Measurements from ENCODE around the gene NCKAP1. TPM values are rescaled to one million over a fixed set of nuclear protein-coding genes. Genes with fewer than 3 reads are reported as not detected.

Gene NCKAP1
- total and polyA plus RNA-seq, 2 donors (not counting 3 experiments of a cell fraction or from before 2014, with no cell fraction given) = 49.4 to 130 TPM

GRCh38 chr2:182915369-182916326 lies 122.6 kb downstream of the NCKAP1 start:
- dilution Hi-C loops (cut with MboI; ENCODE audit: extremely low pct_ligation_motif_present, low sequenced_read_pairs) = no loop called here
- no peak for TF ChIP-seq MYC (IDR thresholded peaks at IDR 0.05; ENCODE audit: low read depth, low read length)
- no peak for TF ChIP-seq MAX (IDR thresholded peaks at IDR 0.05; ENCODE audit: insufficient read depth, insufficient read length)
- no peak for TF ChIP-seq EZH2 (IDR thresholded peaks at IDR 0.05; ENCODE audit: borderline replicate concordance, low read depth, low read length, severe bottlenecking)
- TF ChIP-seq JUN (IDR thresholded peaks at IDR 0.05; ENCODE audit: borderline replicate concordance, insufficient read depth, insufficient read length, low read depth) = peak; percentile 26
- TF ChIP-seq POLR2AphosphoS5 (IDR thresholded peaks at IDR 0.05; ENCODE audit: insufficient read depth, low read depth, low read length) = no peak
- TF ChIP-seq GATA2 (IDR thresholded peaks at IDR 0.05; ENCODE audit: insufficient read depth, insufficient read length, low read depth, low read length) = no peak
- TF ChIP-seq CTCF (IDR thresholded peaks at IDR 0.05; ENCODE audit: extremely low read depth in 1 of 2, insufficient read depth in 1 of 2, low read depth in 1 of 2, low read length in 2 of 2) = no peak
- peak; percentile 31 for TF ChIP-seq FOS (IDR thresholded peaks at IDR 0.05; ENCODE audit: borderline replicate concordance, insufficient read depth, low read length)
- TF ChIP-seq POLR2A (IDR thresholded peaks at IDR 0.05; ENCODE audit: low read depth, low read length) = no peak
- Histone ChIP-seq H3K4me2 (ENCODE audit: insufficient read depth, low read length) (no peak overlapping the region), H2AFZ (ENCODE audit: low read depth, low read length) (no peak overlapping the region), H3K9me3 (replicated peaks; ENCODE audit: control insufficient read depth, insufficient read depth, low read length) (no peaks in the 10 kb centered on the region), H3K27me3 (ENCODE audit: control insufficient read depth in 2 of 2, insufficient read depth in 2 of 2, low read length in 2 of 2) (no peaks in the 10 kb centered on the region), H3K36me3 (ENCODE audit: control insufficient read depth in 2 of 2, extremely low read depth in 1 of 2, insufficient read depth in 2 of 2, low read length in 2 of 2) (peaks cover 3 to 5% of the 10 kb centered on the region in 2 experiments), H4K20me1 (replicated peaks; ENCODE audit: control insufficient read depth, extremely low read depth, insufficient read depth, low read length) (peaks cover 2% of the 10 kb centered on the region), H3K4me1 (ENCODE audit: control insufficient read depth, extremely low read depth, insufficient read depth, low read length) (no peaks in the 10 kb centered on the region), H3K9ac (replicated peaks; ENCODE audit: extremely low read depth, insufficient read depth, low read length) (no peak overlapping the region), H3K27ac (ENCODE audit: insufficient read depth, low read depth, low read length) (no peak overlapping the region), H3K4me3 (replicated peaks in 1 of 3; ENCODE audit: insufficient read depth in 1 of 3, low read depth in 1 of 3, low read length in 3 of 3) (no peak overlapping the region), H3K79me2 (ENCODE audit: control insufficient read depth, insufficient read depth, low read length) (no peaks in the 10 kb centered on the region), H3K9me1 (replicated peaks; ENCODE audit: control insufficient read depth, extremely low read depth, insufficient read depth, low read length) (no peaks in the 10 kb centered on the region)
- intact Hi-C loops (cut with micrococcal nuclease) = no loop called here
- no TSS peak for BruUV-seq (replicated peaks)
- DNase-seq (ENCODE audit: low read depth, low spot score) (no peak), FAIRE-seq (no peak)
- ChIA-PET POLR2A (interaction anchor here (1.1 kb wide), 1 partner anchor 12 kb away, joined by 5 read pairs; no protein-coding TSS in a partner anchor), CTCF (interaction anchor here (0.6 to 2.0 kb wide), 7 partner anchors 9 to 153 kb away, joined by 3 to 5 read pairs (median 4); no protein-coding TSS in a partner anchor)

Data from endothelial cell of umbilical vein (primary cell).